Renal cortical epithelial cell (primary cell): ENCODE measurements around the gene ATG2A. TPM values are rescaled to one million over a fixed set of nuclear protein-coding genes. Genes with fewer than 3 reads are reported as not detected.
A peak's percentile ranks its signal among the peaks of the same experiment; 100 is the strongest.

Source experiments
- DNase-seq: peaks from one replicate; pipeline ENCODE4 v3.0.0-alpha.2; 2011; ENCODE audit warnings: low read depth
- total RNA-seq: library from RNA; depleted of rRNA; stranded (reverse); fragments of >200 nt; gene quantifications from 2 replicates; pipeline ENCODE4 v1.2.3, GENCODE V29; 2014

ATG2A gene
- total RNA-seq, 1 donor from 2014 or later: 28.9 TPM

GRCh38 chr11:64902102-64902900 is 14.7 kb downstream of the ATG2A start:
- no peak for DNase-seq

GRCh38 chr11:64900774-64901173 is 16.2 kb downstream of the ATG2A start:
- no peak for DNase-seq

GRCh38 chr11:64900263-64900678 is 16.7 kb downstream of the ATG2A start:
- DNase-seq: no peak

GRCh38 chr11:64898541-64898940 is 18.5 kb downstream of the ATG2A start:
- no peak for DNase-seq

- DNase-seq: no peak
Observed at GRCh38 chr11:64898076-64898445, 18.9 kb downstream of the ATG2A start.

GRCh38 chr11:64897381-64898075 is 19.5 kb downstream of the ATG2A start:
- no peak for DNase-seq

- no peak for DNase-seq
Observed at GRCh38 chr11:64896448-64897022, 20.5 kb downstream of the ATG2A start.

- DNase-seq: no peak
Observed at GRCh38 chr11:64894812-64895452, 22.1 kb downstream of the ATG2A start.

GRCh38 chr11:64894070-64894811 is 22.8 kb downstream of the ATG2A start:
- peak; percentile 41 for DNase-seq

- peak; percentile 40 for DNase-seq
Observed at GRCh38 chr11:64893194-64894069, 23.6 kb downstream of the ATG2A start.

GRCh38 chr11:64892838-64893193 is 24.2 kb downstream of the ATG2A start:
- DNase-seq: no peak

GRCh38 chr11:64892411-64892831 is 24.6 kb downstream of the ATG2A start:
- DNase-seq: no peak

- DNase-seq: no peak
Observed at GRCh38 chr11:64891880-64892279, 25.1 kb downstream of the ATG2A start.

GRCh38 chr11:64891215-64891848 is 25.7 kb downstream of the ATG2A start:
- DNase-seq: no peak

GRCh38 chr11:64890522-64890939 is 26.5 kb downstream of the ATG2A start:
- DNase-seq: no peak

- DNase-seq: peak; percentile 62
Observed at GRCh38 chr11:64888729-64889511, 28.1 kb downstream of the ATG2A start.

- DNase-seq: no peak
Observed at GRCh38 chr11:64888406-64888728, 28.6 kb downstream of the ATG2A start.

GRCh38 chr11:64887757-64888405 is 29.1 kb downstream of the ATG2A start:
- DNase-seq: peak; percentile 54

GRCh38 chr11:64887234-64887756 is 29.7 kb downstream of the ATG2A start:
- DNase-seq: no peak
